ENCODE results near the gene STX11. TPM values are rescaled to one million over a fixed set of nuclear protein-coding genes. Genes with fewer than 3 reads are reported as not detected.

Gene STX11
- total RNA-seq, 1 experiment from 2014 or later, result 0.69 TPM

DNA sequence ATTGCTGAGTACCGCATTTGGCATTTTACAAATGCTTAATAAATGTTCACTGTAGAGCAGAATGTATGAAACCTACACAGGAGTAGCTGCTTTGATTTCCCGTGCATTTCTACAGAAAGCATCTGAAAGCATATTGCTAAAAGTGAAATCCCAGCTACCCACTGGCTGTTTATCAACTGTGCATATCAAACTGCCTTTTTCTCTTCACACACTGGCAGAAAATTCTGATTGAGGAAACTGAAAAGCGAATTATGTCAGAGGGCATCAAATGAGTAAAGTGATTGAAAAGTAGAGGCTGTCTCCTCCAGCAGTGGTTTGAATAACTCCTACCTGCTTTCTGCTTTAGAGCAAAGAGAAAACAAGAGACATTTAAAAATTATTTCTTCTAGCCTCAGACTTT, 28.0 kb downstream of the STX11 start:
- no peak for TF ChIP-seq FOSL1 (IDR thresholded peaks at IDR 0.05; ENCODE audit: low read depth)
- H3K36me3 ChIP-seq (ENCODE audit: control insufficient read depth in 1 of 2, insufficient read depth in 2 of 2, low read length in 2 of 2), result no peaks in the 10 kb centered on the region
- H3K79me2 ChIP-seq (ENCODE audit: insufficient read depth, low read length), result no peaks in the 10 kb centered on the region
- no peaks in the 10 kb centered on the region for H3K27me3 ChIP-seq (ENCODE audit: insufficient read depth, low read length)
- intact Hi-C loops (cut with micrococcal nuclease), result no loop called here
- DNase-seq (ENCODE audit: low read depth, low spot score) (no peak), ATAC-seq (no peak)
- ChIA-PET RAD21 (ENCODE audit: low non-redundant PET in 1 of 2, low total read pairs in 2 of 2, uncharacterized antibody in 2 of 2, unreplicated experiment in 2 of 2) (no interaction called here), POLR2A (no interaction called here), CTCF (no interaction called here)
- H4K20me1 ChIP-seq (ENCODE audit: insufficient read depth), result no peaks in the 10 kb centered on the region
- H3K4me3 ChIP-seq (replicated peaks in 1 of 2; ENCODE audit: low read depth in 1 of 2, low read length in 2 of 2), result no peak overlapping the region
- no peaks in the 10 kb centered on the region for H3K9me2 ChIP-seq (ENCODE audit: insufficient read depth)
- no peak overlapping the region for H3K27ac ChIP-seq (ENCODE audit: low read depth, low read length)
- H3K9ac ChIP-seq (ENCODE audit: low read length), result no peak overlapping the region
- BruUV-seq (replicated peaks), result no TSS peak
- no peak overlapping the region for H3K4me2 ChIP-seq (ENCODE audit: low read length)
- no peaks in the 10 kb centered on the region for H3K4me1 ChIP-seq (ENCODE audit: control insufficient read depth in 1 of 2, insufficient read depth in 2 of 2, low read length in 2 of 2)
- no peak overlapping the region for H2AFZ ChIP-seq (ENCODE audit: low read depth, low read length, poor library complexity, severe bottlenecking)
- H3K9me3 ChIP-seq (ENCODE audit: control insufficient read depth in 1 of 2, insufficient read depth in 1 of 2, low read depth in 1 of 2, low read length in 2 of 2), result no peaks in the 10 kb centered on the region

DNA sequence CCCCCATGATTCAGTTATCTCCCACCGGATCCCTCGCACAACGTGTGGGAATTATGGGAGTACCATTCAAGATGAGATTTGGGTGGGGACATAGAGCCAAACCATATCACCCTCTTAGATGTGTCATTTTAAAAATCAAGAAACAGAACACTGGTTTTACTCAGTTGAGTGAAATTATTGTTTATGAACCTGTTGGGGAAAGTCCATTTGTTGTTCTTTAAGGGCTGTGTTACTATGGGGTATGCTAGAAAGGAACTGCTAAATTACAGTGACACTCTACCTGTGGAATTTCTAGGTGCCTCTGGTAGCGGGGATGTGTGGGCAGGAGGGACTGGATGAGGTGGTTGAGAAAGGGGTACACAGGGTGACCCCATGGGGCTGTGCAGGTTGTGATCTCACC, 28.9 kb downstream of the STX11 start:
- no peaks in the 10 kb centered on the region for H3K27me3 ChIP-seq (ENCODE audit: insufficient read depth, low read length)
- no peaks in the 10 kb centered on the region for H3K4me1 ChIP-seq (ENCODE audit: control insufficient read depth in 1 of 2, insufficient read depth in 2 of 2, low read length in 2 of 2)
- H3K79me2 ChIP-seq (ENCODE audit: insufficient read depth, low read length), result no peaks in the 10 kb centered on the region
- no peak for ATAC-seq
- H3K27ac ChIP-seq (ENCODE audit: low read depth, low read length), result no peak overlapping the region
- no TSS peak for BruUV-seq (replicated peaks)
- no peak overlapping the region for H2AFZ ChIP-seq (ENCODE audit: low read depth, low read length, poor library complexity, severe bottlenecking)
- no peaks in the 10 kb centered on the region for H3K9me2 ChIP-seq (ENCODE audit: insufficient read depth)
- H3K9ac ChIP-seq (ENCODE audit: low read length), result no peak overlapping the region
- ChIA-PET POLR2A (no interaction called here), RAD21 (ENCODE audit: low non-redundant PET in 1 of 2, low total read pairs in 2 of 2, uncharacterized antibody in 2 of 2, unreplicated experiment in 2 of 2) (no interaction called here), CTCF (no interaction called here)
- H3K4me3 ChIP-seq (replicated peaks in 1 of 2; ENCODE audit: low read depth in 1 of 2, low read length in 2 of 2), result no peak overlapping the region
- H4K20me1 ChIP-seq (ENCODE audit: insufficient read depth), result no peaks in the 10 kb centered on the region
- TF ChIP-seq REST (IDR thresholded peaks at IDR 0.05; ENCODE audit: low read depth) (no peak), ZNF274 (IDR thresholded peaks at IDR 0.05; ENCODE audit: low read depth, low read length) (no peak)
- no peak for DNase-seq (ENCODE audit: low read depth, low spot score)
- H3K9me3 ChIP-seq (ENCODE audit: control insufficient read depth in 1 of 2, insufficient read depth in 1 of 2, low read depth in 1 of 2, low read length in 2 of 2), result no peaks in the 10 kb centered on the region
- intact Hi-C loops (cut with micrococcal nuclease), result no loop called here
- no peaks in the 10 kb centered on the region for H3K36me3 ChIP-seq (ENCODE audit: control insufficient read depth in 1 of 2, insufficient read depth in 2 of 2, low read length in 2 of 2)
- no peak overlapping the region for H3K4me2 ChIP-seq (ENCODE audit: low read length)
